ENCODE results near the gene GGNBP2.
A peak's percentile ranks its signal among the peaks of the same experiment; 100 is the strongest.

Gene GGNBP2

DNA sequence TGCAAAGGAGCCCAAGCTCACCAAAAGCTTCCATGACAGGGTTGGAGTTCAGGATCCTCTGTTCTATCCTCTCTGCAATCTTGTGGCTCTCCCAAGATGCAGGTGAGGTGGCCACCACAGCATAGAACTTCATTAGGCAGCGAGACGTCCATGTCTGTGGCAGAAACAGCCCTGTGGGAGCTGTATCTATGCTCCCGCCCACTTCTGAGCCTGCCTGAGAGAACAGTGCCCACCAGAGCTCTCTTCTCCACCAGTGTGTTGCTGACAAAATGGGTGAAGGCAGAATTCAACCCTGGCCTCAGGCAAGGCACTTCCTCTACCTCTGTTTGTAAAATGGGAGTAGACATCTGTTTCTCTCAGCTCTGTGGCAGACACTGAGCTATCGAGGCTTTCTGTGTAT is 28.9 kb upstream of the GGNBP2 start:
- no peak for DNase-seq (ENCODE audit: low read depth in 1 of 2, low spot score in 1 of 2)

DNA sequence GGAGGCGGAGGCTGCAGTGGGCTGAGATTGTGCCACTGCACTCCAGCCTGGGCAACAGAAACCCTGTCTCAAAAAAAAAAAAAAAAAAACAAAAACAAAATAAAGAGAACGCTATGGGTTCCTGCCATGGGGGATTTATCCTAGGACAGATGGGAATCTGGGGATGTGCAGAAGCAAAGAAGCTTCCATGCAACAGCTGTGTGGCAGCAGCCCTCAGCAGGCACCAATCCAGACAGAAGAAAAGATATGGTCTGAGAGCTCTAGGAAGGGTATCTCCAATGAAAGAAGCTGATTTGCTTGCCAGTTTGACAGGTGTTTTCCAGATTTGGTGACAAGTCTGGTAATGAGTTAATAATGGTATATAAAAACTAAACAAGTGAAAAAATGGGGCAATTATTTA is 21.6 kb upstream of the GGNBP2 start:
- no peak for DNase-seq (ENCODE audit: low read depth in 1 of 2, low spot score in 1 of 2)

DNA sequence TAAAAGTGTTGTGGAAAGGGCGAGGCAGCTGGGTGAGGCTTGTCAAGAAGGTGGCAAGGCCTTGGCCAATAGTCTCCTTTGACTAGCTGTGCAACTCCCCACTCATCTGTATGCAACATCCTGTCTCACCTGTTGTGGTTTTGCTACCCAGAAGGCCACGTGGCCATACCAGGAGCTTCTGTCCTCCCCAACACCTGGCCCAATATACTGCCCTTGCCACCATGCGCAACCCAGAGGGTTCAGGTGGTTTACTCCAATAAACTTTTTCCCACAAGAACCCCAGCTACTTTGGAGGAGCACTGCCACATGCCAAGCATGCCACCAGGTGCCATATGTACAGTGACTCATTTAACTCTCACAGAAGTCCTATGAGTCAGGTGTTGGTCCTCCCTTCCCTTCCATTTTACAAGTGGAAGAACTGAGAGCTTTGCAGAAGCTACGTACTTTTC is 20.3 kb upstream of the GGNBP2 start:
- no peak for DNase-seq (ENCODE audit: low read depth in 1 of 2, low spot score in 1 of 2)

DNA sequence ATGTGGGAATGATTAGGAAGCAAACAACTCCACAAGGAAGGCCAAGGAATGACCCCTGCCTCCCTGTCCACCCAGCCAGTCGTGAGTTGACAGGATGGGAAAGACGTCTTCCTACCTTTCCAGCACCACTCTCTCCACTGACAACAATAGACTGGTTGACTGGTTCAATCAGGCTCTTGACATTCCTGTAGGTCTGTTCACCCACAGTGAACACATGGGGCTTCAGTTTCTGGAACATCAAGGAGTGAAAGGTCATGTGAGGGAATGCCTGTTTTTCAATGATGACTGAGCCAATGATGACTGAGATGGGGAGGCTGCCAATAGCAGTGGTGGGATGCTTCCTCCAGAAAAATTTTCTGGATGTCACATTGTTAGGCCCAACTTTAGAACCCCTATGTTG is 19.6 kb upstream of the GGNBP2 start:
- no peak for DNase-seq (ENCODE audit: low read depth in 1 of 2, low spot score in 1 of 2)

DNA sequence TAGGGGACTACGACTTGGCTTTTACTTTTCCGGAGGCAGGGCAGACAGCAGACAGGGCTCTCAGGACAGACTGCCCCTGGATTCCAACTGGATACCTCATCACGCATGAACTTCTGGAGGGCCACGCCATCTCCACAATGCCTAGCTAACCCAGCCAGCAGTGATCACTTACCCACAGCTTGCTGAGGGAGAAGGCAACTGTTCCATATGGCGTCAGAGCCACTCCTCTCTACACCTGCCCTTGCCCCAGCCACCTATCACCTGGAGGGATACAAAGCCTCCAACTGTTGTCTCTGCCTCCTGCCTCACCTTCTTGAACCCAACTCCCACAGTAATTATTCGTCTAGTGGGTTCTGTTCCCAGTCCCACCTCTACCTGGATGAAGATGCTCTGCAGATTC is 18.8 kb upstream of the GGNBP2 start:
- DNase-seq (ENCODE audit: low read depth in 1 of 2, low spot score in 1 of 2): no peak

DNA sequence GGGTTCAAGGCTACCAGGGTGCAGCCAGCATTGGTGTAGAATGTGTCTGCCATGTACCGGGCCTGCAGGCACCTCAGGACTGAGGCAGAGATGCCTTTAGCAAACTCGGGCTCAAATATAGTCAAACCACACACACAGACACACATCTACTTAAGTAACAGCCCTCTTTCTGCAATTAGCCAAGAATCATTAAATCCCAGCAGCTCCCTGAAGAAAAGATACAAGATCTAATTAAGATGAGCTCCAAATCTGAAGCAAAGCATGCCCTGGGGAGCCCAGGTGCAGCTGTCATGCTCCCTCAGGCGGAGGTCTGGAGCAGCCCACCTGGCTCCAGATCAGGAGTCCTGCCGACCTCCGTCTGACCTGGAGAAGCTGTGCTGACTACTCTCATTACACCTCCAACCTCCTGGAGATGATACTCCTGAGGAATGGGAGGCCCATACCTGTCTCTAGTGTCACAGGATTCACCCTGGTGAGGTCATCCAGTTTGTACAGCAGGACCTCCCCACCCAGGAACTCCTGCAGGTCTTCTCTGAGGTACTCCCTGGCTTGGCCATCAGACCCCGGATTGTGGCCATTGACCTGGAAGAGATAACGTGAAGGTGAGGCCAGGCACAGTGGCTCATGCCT is 17.0 kb upstream of the GGNBP2 start:
- DNase-seq (ENCODE audit: low read depth in 1 of 2, low spot score in 1 of 2): no peak

DNA sequence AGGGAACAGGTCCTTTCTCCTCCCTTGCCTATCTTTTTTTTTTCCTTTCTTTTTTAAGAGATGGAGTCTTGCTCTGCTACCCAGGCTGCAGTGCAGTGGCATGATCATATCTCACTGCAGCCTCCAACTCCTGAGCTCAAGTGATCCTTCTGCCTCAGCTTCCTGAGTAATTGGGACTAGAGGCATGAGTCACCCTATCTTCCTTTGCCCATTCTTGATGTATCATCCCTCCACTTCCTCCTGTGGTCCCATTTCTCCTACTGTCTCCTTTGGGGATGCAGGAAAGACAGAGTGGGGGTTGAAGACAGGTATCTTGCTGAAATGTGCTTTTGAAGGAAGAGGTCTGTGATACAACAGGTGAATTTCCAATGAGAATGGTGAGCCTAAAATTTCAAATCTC is 15.6 kb upstream of the GGNBP2 start:
- no peak for DNase-seq (ENCODE audit: low read depth in 1 of 2, low spot score in 1 of 2)

DNA sequence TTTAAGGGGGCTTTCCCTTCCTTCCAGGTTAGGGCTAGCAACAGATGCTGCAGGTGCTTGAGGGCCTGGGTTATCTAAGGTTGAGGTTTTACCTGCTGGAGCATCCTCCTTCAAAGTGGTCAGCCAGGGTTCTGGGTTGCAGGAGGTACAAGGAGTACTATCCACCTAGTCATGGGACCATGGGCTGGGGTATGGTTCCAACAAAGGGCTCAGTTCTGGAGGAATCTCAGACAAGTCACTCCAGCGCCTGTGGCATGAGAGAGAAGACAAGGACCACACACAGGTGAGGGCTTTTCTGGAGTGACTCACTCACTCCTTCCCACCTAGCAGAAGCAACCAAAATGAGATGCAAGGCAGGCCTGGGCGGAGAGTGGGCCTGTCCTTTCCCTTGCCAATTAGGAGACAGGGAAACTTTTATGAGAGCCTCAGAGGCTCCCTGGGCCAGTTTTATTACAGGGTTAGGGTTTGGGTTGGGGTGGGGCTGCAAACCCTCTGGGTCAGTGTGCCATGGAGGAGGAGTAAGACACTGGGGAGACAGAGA is 12.2 kb upstream of the GGNBP2 start:
- DNase-seq (ENCODE audit: low read depth in 1 of 2, low spot score in 1 of 2): no peak

DNA sequence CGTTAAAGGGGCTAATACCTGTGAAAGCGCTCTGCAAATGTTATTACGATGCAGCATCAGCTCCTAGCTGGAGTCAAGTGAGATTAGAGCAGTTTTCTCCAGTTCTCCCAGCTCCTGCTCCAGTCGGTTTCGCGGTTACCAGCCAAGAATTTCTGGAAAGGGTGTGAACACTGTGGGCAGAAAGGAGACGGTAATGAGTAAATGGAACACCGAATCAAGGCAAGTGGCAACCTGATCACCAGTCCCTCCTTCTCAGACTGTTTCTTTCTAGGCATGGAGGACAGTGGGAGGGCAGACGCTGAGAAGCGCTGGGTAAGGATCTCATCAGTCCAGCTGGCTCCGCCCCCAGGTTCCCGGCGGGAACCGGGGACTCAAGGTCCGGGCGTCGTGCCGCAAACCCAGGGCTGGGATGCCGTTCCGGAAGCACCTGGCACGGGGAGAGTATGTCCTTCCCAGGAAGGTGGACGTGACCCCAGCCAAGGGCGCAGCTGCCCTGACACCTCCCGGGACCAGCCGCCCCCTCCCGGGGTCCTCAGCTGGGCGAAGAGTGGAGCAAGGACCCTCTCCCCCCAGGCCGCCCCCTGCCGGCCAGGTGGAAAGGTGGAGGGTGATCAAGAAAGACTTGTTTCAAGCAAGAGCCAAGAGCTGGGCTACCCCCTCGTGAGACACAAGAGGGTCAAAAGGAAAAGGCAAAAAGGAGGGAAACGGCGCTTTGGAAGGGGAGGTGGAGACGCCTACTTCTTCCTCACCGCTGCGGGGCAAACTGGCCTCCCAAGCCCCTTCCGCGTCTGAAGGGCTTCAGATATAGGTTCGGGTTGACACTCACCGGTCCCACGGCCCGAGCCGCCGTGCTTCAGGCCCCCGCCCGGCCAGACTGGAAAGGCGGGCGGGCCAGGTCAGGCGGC is 10.5 kb upstream of the GGNBP2 start:
- DNase-seq (ENCODE audit: low read depth in 1 of 2, low spot score in 1 of 2): peak; percentile 27 to 37

DNA sequence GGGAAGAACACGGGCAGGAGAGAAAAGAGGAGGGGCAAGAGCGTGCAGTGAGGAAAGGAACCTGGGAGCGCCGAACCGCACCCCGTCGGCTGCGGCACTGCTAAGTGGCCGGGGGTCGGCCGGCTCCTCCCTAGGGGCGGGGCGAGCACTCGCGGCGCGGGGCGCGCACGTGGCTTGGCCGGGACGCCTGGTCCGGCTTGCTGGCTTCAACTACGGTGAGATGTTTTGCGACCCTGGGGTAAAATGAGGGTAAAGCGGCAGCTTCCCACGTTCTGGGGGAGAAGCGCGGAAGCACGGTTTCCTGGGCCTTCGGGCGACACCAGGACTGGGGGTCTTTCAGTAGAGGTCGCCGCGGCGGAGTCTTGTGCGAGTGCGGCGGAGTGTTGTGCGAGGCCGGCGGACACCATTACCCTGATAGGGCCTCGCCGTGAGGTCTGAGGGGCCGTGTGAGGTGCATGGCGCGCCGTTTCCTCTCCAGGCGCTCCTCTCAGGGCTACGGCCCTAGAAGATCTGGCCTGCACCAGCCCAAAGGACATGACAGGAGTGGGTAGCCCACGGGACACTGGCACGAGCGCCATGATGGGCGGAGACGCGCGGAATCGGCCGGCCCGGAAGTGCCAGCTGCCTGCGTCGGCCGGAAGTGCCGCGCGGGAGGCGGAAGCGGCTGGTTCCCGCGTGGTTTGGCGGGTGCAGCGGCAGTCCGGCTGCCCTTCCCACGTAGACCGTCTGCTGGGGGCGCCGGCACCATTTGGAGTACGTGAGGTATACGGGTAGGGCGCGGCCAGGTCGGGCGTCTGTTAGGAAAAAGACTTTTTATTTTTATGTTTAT is 9.7 kb upstream of the GGNBP2 start, which contains the start of the genes MYO19 and PIGW:
Gene MYO19, minus strand, starts transcription at position 29 of the 829 bp plus-strand sequence. CDS start 2,330 bp downstream, outside the sequence.
Gene PIGW, plus strand, starts transcription at position 148 of the 829 bp plus-strand sequence. CDS start 2,115 bp downstream, outside the sequence.
- peak; percentile 68 to 84 for DNase-seq (ENCODE audit: low read depth in 1 of 2, low spot score in 1 of 2)

DNA sequence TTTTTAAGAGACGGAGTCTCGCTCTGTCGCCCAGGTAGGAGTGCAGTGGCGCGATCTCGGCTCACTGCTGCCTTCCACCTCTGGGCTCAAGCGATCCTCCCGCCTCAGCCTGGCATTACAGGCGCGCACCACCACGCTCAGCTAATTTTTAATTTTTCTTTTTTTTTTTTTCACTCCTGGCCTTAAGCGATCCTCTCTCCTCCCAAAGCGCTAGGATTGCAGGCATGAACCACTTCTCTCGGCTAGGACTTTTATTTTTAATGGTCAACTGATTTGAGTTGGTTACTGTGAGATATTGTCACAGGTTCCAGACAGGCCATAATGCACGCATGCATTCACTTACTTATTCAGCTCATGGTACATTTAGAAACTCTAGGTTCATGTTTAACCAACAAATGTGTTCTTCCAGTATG is 9.0 kb upstream of the GGNBP2 start:
- DNase-seq (ENCODE audit: low read depth in 1 of 2, low spot score in 1 of 2): no peak

DNA sequence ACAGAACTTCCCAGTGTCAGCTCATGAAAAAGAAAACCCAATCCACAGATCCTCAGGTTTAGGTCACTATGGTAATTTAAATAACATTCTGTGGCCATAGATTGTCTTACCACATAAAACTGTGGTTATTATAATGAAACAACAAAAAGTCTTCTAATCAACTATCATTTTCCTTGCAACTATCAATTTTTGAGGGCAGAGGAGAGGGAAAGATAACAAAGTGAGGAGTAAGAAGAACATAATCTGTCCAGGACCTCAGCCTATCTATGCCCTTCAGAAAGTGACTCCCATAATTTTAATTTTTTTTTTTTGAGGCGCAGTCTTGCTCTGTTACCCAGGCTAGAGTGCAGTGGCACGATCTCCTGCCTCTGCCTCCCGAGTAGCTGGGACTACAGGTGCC is 4.0 kb upstream of the GGNBP2 start:
- DNase-seq (ENCODE audit: low read depth in 1 of 2, low spot score in 1 of 2): no peak

DNA sequence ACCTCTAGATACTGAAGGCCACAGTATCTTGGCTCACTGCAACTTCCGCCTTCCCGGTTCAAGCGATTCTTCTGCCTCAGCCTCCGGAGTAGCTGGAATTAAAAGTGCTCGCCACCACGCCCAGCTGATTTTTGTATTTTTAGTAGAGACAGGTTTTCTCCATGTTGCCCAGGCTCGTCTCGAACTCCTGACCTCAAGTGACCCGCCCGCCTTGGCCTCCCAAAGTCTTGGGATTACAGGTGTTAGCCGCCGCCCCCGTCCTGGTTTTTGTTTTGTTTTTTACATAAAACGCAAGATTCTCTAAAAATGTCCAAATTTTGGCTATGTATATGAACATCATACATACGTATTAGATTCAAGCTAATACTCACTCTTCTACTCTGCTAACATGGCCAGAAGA is 2.0 kb upstream of the GGNBP2 start:
- DNase-seq (ENCODE audit: low read depth in 1 of 2, low spot score in 1 of 2): no peak

DNA sequence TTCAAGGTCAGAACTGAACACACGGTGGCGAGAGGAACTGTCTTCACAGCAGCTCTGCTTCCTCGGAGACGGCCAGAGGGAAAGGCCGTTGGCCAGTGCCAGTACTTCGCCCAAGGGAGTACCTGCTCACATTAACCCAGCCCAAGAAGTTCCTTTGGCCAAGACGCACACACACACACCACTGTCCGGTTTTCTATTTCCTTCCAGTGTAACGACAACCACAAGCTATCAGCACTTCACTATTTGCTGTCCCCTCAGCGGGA is 744 bp upstream of the GGNBP2 start:
- no peak for DNase-seq (ENCODE audit: low read depth in 1 of 2, low spot score in 1 of 2)

DNA sequence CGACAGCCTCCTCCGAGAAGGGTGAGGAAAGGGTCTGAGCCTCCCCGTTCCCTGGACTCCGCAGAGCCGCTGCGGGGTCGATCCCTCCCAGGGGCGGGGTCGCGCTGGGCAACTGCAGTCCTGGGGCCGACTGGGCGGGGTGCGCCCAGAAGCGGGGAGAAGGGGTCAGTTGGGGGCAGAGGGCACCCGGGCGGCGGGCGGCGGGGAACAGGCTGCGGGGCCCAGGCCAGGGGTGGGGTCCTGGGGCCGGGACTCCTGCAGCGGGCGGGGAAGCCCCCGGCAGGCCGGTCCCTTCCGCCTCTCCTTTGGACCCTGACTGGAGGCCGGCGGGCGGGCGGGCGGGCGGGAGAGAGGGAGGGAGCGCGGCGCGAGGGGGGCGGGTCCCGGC is 352 bp downstream of the GGNBP2 start:
- no peak for DNase-seq (ENCODE audit: low read depth in 1 of 2, low spot score in 1 of 2)

DNA sequence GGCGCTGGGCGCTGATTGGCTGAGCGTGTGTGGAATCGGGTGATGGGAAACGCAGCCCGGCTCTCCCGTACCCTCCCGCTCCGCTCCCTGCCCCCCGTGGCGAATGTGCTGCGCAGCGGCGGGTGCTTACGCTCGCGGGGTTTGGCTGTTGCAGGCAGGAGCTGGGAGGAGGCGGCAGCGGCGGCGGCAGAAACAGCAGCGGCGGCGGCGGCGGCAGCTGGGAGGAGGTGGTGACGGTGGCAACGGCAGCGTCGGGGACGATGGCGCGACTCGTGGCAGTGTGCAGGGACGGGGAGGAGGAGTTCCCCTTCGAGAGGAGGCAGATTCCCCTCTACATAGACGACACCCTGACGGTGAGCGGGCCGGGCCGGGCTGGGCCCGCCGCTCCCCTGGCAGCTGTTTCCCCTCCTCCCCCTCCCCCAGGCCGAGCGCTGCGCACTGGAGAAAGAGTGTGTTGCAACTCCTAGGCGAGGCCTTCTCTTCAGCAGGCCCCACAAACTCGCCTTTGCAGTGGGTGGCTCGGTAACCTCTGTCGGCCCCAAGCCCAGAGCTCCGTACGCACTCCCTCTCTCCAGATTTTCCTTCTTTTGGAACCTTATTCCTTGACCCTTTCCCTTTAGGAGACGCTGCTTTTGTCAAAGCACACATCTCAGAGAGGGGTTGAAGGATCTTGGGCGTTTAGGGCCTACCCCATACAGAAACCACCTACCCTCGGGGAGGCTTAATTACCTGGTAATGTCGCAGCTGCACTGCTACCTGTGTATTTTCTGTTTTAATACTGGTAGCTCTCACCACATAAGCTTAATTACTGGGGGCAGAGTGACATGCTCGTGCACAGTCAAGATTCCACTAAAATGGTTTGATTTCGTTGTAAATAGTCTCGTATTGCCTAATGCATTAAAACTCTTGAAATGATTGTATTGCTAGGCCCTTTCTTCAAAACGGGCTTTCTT is 1.0 kb downstream of the GGNBP2 start:
- DNase-seq (ENCODE audit: low read depth in 1 of 2, low spot score in 1 of 2): peak; percentile 95

DNA sequence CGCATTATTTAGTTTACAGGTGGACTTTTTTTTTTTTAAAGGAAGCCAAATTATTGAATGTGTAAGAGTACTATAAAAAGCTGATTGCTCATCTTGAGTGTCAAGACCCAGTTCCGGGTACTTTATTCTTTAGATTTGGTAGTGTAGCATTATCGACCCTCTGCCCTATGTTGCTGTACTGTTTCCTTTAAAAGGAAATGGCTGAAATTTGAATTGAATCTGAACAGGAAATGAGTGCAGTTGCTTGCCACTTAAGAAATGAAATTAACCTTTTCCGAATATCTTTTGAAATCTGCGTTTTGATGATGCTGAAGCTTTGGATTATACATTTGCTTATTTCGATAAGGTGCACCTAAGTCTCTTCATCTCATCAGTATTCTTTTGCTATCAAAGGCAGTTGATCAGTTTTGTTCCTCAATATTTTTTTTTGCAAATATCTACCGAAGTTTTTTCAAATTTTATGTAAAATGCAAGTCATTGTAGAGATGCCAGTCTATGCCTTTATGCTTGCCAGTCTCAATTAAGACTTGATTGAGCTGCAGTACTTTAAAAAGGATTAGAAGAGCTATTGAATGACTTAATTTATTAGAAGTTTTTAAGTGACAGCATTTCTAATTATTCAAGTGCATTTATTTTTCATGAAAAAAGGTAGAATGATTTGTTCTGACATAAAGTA is 1.8 kb downstream of the GGNBP2 start:
- DNase-seq (ENCODE audit: low read depth in 1 of 2, low spot score in 1 of 2): no peak

DNA sequence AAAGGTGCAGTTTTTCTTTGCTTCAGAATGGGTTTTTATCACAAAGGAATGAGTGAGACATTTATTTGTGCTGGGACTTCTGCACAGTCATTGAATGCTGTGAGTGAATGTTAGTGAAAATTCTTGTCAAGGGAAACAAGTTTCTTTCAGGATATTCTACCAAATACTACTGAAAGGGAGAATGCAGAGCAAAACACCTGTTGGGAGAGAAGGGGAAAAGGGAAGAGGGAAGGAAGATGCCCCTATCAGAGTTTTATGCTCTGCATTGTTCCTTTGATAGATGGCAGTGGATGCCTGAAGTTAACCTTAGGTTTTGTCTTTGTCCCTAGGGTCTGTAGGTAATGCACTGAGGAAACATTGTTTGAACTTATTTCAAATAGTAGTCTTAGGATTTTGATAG is 3.1 kb downstream of the GGNBP2 start:
- no peak for DNase-seq (ENCODE audit: low read depth in 1 of 2, low spot score in 1 of 2)

DNA sequence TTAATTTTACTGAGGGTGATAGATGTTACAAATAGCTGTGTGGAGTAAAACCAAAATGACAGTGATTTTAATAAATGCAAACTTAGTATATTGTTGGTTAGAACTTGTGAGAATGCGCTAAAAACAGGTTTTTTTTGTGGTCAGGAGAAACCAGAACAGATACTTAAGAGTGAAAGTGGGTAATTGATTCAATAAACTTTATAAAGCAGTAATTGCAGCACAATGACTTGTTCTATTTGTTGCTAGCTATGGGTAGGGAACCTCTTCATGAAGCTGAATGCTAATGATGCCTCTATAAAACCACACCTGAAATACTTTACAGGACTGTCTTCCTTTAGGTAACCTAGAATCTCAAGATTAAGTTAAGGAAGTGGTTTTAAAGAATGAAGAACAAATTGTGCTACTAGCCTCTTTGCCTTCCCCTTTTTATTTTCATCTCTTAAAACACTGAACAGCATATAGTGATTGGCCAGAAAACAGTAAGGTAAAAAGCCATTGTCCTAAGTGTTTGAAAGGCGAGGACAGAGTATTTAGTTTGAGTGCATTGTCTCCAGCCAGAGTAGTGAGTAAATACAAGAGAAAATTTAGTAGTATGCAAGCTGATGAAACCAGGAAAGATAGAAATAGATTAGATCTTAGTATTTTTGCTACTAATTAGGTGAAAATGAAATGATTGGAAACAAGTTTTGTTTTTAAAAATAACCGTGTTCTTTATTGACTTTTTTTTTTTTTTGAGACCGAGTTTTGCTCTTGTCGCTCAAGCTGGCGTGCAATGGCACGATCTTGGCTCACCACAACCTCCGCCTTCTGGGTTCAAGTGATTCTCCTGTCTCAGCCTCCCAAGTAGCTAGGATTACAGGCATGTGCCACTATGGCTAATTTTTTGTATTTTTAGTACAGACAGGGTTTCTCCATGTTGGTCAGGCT is 6.0 kb downstream of the GGNBP2 start:
- no peak for DNase-seq (ENCODE audit: low read depth in 1 of 2, low spot score in 1 of 2)
